Breast epithelium (tissue), 3 donors: ENCODE measurements around the gene CD84.

Experiments used
- POLR2A ChIP-seq: fragments of 450-650 bp; IDR thresholded peaks from one replicate; pipeline ENCODE4 v1.6.1; 2016; ENCODE audit warnings: antibody characterized with exemption, mild to moderate bottlenecking, moderate library complexity
- POLR2AphosphoS5 ChIP-seq, 3 donors: sonication (generic); formaldehyde crosslinking; IDR thresholded peaks; one replicate each; pipeline ENCODE4 v1.6.1; 2017; ENCODE audit warnings: antibody characterized with exemption in 3 of 3
- TF ChIP-seq, protein P1 (sequence below), 3 donors: fragments of 450-650 bp; IDR thresholded peaks; one replicate each; pipeline ENCODE4 v1.5.1; 2016 to 2017; ENCODE audit warnings: antibody characterized with exemption in 3 of 3, mild to moderate bottlenecking in 3 of 3, moderate library complexity in 3 of 3

DNA sequence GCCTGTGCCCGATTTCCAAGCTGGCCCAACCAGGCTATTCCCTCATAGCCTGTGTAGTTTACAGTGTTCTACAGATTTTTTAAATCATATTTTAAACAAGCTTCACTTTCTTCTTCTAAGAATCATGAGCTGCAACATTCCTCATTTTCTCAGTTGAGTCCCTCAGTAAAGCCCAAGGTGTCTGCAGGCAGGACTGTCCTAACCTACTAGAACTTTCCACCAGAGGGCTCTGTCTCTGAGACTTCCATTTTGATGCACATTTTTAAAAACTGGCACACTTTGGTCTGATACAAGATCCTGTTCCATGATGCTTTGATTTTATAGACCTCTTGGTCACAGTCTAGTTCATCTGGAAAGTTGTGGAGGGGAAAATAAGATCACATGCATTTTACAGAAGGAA, 34.6 kb downstream of the CD84 start:
- TF ChIP-seq POLR2A = no peak
- TF ChIP-seq, protein P1, sequence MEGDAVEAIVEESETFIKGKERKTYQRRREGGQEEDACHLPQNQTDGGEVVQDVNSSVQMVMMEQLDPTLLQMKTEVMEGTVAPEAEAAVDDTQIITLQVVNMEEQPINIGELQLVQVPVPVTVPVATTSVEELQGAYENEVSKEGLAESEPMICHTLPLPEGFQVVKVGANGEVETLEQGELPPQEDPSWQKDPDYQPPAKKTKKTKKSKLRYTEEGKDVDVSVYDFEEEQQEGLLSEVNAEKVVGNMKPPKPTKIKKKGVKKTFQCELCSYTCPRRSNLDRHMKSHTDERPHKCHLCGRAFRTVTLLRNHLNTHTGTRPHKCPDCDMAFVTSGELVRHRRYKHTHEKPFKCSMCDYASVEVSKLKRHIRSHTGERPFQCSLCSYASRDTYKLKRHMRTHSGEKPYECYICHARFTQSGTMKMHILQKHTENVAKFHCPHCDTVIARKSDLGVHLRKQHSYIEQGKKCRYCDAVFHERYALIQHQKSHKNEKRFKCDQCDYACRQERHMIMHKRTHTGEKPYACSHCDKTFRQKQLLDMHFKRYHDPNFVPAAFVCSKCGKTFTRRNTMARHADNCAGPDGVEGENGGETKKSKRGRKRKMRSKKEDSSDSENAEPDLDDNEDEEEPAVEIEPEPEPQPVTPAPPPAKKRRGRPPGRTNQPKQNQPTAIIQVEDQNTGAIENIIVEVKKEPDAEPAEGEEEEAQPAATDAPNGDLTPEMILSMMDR (IDR thresholded peaks at IDR 0.05) = no peak
- TF ChIP-seq POLR2AphosphoS5 (IDR thresholded peaks at IDR 0.05) = no peak
